ENCODE measurements around the gene ASIC2.

The ASIC2 gene

GRCh38 chr17:33242375-33243124 is 50.5 kb downstream of the ASIC2 start:
- DNase-seq = no peak

- no peak for DNase-seq
Measured at GRCh38 chr17:33241390-33241789, 51.7 kb downstream of the ASIC2 start.

DNA sequence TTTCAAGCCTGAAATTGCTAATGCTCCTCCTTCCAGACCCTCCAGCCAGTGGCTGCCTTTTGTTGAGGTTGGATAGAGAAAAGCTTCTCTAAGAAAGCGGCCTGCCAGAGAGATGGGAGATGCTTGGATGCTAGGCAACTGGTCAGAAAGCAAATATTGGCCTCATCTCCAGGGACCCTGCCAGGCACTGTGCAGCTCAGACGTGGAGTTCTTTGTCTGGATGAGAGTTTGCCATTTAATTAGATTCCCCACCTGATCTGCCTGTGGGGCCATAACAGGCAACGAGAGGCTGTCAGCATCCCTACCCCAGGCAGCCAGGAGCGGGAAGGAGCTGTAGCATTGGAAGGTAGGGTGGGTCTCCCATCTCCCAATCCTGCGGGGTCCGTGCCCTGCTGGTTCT is 52.7 kb downstream of the ASIC2 start:
- no peak for DNase-seq

GRCh38 chr17:33239702-33240101 is 53.4 kb downstream of the ASIC2 start:
- DNase-seq = no peak

DNA sequence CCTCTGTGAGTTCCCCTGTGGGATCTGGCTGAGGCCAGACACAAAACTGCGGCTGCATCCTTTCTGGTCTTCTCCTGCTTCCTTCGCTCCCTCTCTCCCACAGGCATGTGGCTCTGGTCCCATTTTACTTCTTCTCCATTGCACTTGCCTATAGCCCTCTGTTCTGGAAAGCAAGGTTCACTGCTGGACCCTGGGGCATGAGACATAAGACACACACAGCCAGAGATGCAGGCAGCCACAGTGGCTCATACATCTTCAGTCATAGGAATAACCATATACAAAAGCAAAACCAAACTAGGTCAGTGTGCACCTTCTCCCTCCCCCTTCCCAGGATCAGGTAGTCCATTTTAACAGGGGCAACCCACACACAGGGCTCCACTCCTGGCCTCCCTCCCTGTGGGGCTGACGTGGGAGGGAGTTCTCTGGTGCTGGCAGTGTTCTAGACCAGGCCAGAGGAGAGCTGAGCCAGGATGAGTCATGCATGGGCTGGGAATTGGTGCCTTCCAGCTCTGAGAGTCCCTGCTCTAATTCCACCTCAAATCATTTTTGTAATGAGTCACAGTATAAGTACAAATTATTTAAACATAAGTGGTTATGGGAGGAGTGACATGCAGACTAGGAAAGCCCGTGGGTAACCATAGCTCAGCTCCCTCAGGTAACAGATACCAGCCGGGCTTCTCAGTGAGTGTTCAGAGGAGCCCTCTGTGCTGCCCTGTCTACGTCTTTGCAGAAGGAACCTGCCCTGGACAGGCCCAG is 58.0 kb downstream of the ASIC2 start:
- DNase-seq = no peak

DNA sequence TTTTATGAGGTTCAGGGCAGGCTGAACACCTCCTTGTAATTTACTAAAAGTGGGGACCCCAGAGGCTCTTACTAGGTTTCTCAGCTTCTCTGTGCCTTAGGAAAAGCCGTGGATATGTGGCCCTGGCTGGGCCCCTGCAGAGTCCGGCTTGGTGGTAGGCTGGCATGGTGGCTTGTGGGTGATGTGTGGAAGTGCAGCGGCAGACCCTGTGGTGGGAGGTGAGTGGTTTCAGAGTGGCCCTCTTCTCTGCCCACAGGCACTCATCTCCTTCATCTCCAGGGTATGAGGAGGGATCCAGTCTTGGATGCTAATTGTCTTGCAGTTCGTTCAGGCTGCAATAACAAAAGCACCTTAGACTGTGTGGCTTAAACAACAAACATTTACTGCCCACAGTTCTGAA is 58.9 kb downstream of the ASIC2 start:
- DNase-seq = no peak

- DNase-seq = no peak
Measured at GRCh38 chr17:33233811-33234177, 59.3 kb downstream of the ASIC2 start.

DNA sequence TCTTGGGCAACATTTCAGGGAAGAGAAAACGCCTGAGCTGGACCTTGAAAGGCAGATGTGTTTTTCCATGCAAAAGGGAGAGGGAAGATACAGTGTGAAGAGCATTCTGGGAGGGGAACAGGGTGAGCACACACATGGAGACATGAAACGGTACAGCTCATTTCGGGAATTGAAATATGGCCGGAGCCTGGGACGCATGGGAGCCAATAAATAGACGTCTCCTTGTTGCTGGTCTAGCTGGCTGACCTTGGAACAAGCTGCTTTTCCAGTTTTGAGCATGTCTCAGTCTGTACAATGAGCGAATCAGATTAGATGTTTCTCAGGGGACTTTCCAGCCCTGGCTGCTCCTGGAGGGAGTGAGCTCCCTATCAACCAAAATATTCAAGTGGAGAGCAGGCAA is 63.6 kb downstream of the ASIC2 start:
- no peak for DNase-seq

DNA sequence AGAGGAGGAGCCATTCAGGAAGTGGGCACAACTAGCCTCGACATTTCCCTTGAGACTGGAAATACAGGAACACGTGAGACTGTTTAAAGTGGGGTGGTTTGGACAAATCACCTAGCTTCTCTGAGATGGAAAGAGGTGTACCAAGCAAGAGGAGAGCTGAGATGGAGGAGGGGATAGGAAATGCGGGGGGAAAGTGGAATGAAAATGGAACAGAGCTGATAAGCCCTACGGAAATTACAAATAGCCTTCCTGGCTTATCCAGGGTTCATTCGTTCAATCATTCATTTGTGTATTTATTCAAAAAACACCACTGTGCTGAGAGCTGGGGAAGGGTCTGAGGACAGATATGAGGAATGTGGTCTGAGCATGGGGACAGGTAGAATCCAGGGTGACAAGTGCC is 64.1 kb downstream of the ASIC2 start:
- DNase-seq = no peak

- no peak for DNase-seq
Measured at GRCh38 chr17:33228548-33228947, 64.5 kb downstream of the ASIC2 start.

- DNase-seq = no peak
Measured at GRCh38 chr17:33227911-33228310, 65.2 kb downstream of the ASIC2 start.

GRCh38 chr17:33225994-33226393 is 67.1 kb downstream of the ASIC2 start:
- DNase-seq = no peak

GRCh38 chr17:33225509-33225908 is 67.6 kb downstream of the ASIC2 start:
- DNase-seq = no peak

DNA sequence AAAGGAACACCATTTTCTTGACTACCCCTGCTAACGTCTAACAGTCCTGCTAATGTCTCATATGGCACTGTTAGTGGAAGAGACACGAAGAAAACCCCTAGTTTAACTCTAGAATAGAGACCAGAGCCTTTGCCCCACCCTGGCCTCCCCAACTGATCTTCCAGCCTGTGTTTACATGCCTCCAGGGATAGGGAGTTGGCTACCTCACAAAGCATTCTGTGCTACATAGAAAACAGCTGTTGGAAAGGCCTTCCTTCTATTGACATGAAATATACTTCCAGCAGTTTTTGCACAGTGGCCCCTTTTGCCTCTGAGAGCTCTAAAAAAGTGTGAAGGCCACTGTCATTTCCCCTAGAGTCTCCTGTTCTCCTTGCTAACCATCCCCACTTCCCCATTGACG is 73.1 kb downstream of the ASIC2 start:
- DNase-seq = no peak

DNA sequence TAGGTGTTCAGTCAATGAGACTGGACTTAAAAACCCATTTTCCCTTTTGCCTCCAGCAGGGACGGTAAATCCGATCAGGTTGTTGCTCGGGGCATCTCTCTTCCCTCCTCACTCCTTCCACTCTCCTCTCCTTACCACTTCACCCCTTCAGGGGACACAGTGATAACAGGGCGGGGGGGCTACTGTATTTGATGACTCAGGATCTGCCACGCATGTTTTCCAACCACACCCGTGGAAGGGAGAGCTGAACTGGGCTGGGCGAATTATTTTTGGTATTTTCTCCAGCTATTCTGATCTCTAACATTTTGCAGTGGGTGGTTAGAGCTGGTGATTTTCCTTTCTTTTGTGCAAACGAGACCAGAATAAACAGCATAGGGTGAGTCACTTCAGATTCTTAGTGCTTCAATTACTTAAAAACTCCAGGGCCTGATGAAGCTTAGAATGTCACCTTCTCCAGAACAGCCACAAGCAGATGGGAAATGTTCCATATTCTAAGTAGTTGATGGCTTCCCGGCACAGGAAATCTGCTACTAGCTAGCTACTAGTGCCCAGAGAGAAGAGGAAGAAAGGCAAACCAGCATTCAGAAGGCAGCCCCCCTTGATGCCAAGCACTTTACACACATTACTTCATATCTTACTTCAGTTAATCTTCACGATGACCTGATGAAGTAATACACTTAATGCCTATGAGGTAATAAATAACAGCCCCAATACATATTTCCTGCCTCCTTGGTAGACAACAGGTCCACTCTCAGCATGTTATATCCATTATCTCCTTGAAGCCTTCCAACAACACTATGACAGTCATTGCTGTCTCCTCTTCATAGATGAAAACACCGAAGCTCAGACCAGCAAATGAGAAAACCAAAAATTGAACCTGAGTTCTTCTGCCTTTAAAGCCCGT is 74.1 kb downstream of the ASIC2 start:
- no peak for DNase-seq

GRCh38 chr17:33217891-33218290 is 75.2 kb downstream of the ASIC2 start:
- DNase-seq = no peak

GRCh38 chr17:33214996-33215395 is 78.1 kb downstream of the ASIC2 start:
- DNase-seq = no peak

DNA sequence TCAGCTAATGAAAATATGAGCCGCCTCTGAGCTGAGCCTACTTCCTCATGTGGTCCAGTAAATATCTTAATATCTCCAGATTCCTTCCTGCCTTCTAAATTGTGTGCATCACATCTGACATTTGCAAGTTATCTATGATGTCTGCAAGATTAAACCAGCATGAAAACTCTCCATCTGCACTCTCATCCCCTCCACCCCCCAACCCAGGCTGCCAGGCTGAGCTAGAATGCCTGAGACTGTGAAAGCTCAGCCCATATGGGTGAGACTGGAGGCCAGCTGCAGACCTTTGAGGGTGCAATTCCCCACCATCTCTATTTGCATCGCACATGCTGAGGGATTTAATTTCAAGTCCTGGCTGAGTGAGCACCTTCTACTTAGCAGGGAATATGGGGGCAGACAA is 82.8 kb downstream of the ASIC2 start:
- DNase-seq = no peak

GRCh38 chr17:33209671-33210070 is 83.4 kb downstream of the ASIC2 start:
- no peak for DNase-seq

DNA sequence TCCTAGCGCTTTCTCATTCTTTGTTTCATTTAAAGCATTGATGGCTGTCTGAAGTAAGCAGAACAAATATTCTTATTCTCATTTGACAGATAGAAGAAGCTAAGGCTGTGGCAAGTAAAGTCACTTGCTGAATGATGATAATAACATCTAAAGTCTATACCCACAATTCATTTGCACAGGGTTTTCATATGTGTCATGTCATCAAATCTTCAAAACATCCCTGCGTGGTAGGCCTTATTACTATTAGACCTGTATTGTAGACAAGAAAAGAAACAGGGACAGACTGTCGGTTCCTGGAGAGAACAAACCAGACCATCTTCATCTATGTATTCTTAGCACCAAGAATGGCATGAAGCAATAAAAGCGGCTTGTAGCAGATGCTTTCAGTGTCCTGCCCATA is 85.9 kb downstream of the ASIC2 start:
- DNase-seq = no peak

GRCh38 chr17:33205552-33205951 is 87.5 kb downstream of the ASIC2 start:
- DNase-seq = no peak

DNA sequence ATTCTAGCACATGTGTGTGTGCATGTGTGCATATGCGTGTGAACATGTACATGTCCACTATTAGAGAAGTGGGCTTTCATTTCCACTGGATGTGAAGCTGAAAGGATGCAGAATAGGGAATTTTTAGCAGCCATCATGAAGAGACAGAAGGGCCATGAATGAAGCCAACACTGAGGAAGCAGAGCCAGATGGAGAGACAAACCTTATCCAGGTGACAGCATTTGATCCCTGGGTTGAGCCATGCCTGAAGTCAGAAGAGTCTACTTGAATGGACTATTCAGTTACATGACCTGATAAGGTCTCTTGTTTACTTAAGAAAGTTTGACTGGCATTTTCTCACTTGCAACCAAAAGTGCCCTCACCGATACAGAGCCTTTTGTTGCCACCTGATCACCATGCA is 88.4 kb downstream of the ASIC2 start:
- DNase-seq = no peak

- no peak for DNase-seq
Measured at GRCh38 chr17:33204156-33204555, 88.9 kb downstream of the ASIC2 start.
